Activated CD4-positive, alpha-beta T cell treated with anti-CD3 and anti-CD28 coated beads, Interleukin-2, Interleukin-4, amounts not matched to agents 100 ng/mL and 50 ng/mL, durations not matched to agents 16 hours and 8 hours (primary cell): ENCODE results near the gene TTLL5.
A peak's percentile ranks its signal among the peaks of the same experiment; 100 is the strongest.

ENCODE experiments used
- DNase-seq: peaks from one replicate; pipeline ENCODE4 v3.0.0-alpha.2; 2020; ENCODE audit warnings: low spot score

The TTLL5 gene

DNA sequence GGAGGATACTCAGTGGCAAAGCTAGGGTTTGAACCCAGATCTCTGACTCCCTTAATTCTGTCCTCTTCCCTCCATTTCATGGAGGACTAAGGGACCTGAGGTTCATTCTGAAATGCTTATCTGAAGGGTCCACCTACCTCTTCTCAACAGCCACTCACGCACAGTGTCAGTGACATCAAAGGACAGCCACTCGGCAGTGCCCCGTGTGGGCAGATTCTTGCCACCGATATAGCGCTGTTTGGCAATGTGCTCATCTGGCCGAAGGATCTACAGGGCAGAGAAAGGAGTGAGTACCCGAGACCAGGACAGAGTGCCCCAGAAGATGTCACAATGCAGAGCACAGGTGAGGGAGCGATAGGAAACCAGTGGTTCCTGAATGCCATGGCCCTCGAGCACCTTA is 309.9 kb downstream of the TTLL5 start:
- DNase-seq: no peak

GRCh38 chr14:75971509-75971908 is 310.5 kb downstream of the TTLL5 start:
- no peak for DNase-seq

GRCh38 chr14:75972801-75973421 is 311.9 kb downstream of the TTLL5 start:
- DNase-seq: no peak

DNA sequence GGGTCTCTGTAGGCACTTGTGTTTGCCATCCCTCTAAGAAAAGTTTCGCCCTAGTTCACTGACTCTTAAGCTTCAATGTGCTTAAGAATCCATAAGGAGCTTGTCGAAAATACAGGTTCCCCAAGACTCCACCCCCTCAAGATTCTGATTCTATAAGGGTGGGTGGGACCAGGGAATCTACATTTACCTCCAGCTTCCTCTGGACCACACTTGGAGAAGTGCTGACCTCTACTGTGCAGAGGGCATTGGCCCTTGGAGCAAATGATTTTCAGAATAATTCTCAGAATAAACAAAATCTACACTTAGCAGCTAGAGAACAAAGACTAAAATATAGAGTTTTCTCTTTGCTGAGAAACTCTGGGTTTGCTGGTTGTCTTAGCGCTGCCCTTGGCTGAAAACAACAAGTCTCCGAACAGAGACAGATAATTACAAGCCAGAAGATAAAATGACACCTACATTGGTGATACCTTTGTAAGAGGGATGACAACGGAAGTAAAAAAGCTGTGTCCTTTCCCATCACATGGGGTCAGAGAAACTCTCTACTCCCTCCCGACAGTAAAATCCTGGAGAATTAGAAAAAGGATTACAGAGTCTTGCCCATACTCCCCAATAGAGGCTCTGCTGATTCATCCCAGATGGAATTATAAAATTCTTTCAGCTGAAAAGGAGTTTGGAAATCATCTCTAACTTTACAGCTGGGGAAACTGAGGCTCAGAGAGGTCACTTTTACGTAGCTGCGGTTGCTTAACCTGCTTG is 316.0 kb downstream of the TTLL5 start:
- DNase-seq: no peak

GRCh38 chr14:75977582-75977943 is 316.5 kb downstream of the TTLL5 start:
- DNase-seq: no peak

DNA sequence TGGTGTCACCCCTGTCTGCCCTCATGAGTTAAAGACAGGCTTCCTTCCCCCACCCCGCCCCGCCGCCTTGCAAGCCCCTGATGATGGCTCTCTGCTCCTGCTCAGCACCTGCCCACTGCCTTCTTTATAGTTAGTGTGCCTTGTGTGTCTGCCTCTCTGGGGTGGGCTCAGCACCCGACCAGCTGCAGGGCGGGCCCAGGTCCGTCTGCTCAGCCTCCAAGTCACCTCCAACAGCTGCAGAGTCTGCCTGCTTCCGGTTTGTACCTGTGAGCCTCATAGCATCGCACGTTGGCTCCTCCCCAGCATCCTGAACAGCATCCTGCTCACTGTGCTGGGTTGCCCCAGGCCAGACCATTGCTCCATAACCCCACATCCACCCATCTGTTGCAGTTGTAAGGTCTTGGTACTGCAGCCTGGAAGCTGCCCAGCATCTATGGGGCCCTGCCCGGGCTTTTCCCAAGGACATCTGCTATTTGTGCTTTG is 317.2 kb downstream of the TTLL5 start:
- DNase-seq: no peak

DNA sequence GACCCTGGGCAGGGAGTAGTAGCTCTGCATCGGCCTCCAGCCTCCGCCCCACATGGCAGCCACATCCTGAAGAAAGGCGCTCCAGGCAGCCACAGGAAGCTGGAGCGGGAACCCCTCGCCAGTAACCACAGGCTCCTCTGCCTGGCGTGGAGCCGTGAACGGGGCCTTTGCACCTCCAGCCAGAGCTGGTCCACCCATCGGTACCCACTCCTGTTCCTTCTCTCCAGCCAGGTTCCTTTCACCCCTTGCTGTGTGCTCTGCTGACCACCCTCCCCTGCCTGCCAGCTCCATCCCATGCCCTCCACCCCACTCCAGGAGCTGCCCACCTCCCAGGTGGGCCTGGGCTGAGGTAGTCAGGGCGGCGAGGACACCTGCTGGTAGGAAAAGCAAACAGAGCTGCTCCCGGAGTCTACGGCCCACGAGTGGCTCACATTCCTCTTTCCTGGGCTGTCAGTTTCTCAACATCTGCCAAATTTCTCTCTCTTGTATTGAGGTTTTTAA is 318.1 kb downstream of the TTLL5 start:
- DNase-seq: peak; percentile 9

GRCh38 chr14:75979648-75980565 is 318.9 kb downstream of the TTLL5 start:
- DNase-seq: no peak

DNA sequence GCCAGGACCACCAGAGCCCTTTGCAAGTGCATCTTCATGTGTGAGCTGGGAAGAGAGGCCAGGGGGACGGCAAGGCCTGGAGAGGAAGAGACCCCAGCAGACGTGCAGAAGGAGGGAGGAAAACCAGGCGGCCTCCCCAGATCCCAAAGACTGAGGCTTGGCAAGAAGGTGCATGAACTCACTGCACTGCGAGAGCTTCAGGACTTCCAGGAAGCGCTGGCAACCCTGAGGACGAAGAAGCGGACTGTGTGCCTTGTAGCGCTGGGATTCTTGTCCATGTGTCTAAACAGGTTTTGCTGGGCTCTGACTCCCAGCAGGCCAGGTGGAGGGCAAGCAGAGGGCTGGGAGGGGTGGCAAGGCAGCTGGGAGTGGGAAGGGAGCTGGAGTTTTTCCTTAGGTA is 319.8 kb downstream of the TTLL5 start:
- no peak for DNase-seq

DNA sequence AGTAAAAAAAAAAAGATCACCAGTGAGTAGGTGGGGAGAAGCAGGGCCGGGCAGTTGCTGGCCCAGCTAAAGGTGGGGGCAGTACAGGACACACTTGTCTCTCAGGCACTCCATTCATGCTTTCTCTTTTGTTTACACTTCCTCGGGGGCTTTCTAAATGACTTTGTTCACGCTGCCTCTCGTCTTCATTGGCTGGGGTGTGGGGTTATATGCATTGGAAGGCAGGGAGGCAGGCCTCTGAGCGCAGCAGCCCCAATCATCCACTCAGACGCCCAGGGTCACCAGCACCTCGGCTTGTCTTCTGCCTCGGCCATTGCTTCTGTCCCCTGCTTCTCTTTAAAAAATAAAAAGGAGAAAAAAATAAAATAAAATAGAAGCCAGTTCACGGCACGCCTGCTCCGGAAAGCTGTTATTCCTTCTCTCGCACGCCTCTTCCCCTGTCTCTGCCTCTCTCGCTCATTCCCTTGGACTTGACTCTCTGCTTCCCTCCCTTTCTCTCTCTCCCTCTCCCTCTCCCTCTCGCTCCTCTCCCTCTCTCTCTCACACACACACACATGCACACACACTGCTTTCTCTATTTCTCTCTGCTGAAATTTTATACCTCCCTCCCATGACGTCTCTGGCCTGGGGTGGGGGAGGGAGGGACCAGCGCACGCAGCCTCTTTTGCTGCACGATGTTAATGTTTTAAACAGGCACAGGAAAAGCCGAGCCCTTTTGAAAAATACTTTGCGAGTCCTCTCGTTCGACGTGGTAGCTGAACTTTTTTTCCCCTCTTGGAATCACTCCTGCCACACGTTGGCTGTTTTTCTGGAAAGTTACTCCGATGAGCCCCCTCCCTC is 320.6 kb downstream of the TTLL5 start, which contains the start of gene TGFB3:
TGFB3 (minus strand) TSS at position 570 of the 840 bp plus-strand sequence. CDS start 1,102 bp downstream, outside the sequence.
- peak; percentile 71 for DNase-seq

- peak; percentile 82 for DNase-seq
Measured at GRCh38 chr14:75982266-75983018, 321.4 kb downstream of the TTLL5 start.

DNA sequence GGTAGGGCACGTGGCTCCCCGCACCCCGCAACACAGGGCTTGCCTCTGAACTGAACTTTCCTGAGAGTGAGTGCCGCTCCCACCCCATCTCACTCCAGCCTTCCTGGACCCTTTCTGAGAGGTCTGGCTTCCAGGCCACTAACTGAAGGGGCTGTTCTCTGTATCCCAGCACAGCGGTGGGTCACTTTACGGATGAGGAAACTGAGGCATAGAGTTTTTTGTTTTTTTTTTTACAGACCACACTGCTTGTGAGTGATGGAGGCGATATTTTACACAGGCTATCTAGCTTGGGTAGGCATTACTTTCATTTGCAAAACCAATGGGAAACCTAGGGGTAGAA is 321.9 kb downstream of the TTLL5 start:
- DNase-seq: no peak

- no peak for DNase-seq
Measured at GRCh38 chr14:75984674-75985073, 323.6 kb downstream of the TTLL5 start.

DNA sequence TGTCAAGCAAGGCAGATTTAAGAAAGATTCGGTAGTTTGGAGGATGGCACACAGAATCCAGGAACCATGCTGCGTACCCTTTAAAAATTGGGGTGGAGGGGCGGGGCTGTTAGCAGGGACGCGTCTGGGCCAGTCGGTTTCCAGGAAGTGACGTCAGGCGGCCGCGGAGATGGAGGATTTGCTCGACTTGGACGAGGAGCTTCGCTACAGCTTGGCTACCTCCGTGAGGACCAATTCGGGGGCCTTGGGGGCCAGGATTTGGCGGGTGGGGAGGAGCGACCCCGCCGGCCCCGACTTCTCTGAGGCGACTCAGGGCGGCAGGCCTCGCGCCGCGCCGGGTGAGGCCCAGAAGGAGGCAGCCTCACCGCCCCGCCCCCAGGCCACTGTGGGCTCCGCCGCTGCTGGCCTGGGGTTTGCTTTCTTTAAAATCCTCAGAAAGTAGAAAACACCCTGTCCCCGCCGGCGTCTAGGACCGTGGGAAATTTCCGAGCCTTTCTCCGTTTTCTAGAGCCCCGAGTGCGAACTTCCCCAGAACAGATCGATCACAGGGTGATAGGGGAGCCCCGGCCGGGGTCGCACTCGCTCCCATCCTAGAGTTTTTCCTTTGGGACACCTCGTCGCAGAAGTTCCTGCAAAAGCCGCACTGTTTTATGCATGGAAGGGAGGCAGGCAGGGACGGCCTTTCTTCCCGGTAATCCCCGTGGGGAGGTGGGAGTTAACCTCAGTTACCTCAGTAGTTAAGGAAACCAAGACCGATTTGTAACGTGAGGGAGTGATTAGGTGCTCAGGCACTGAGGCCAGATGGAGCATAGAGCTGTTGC is 324.8 kb downstream of the TTLL5 start, which contains the start of gene IFT43:
IFT43 (plus strand) TSS at position 146 of the 821 bp plus-strand sequence; CDS start at position 170, 24 bp downstream.
- DNase-seq: peak; percentile 87

GRCh38 chr14:75986439-75986765 is 325.4 kb downstream of the TTLL5 start:
- no peak for DNase-seq

GRCh38 chr14:75987201-75987970 is 326.3 kb downstream of the TTLL5 start:
- DNase-seq: no peak

DNA sequence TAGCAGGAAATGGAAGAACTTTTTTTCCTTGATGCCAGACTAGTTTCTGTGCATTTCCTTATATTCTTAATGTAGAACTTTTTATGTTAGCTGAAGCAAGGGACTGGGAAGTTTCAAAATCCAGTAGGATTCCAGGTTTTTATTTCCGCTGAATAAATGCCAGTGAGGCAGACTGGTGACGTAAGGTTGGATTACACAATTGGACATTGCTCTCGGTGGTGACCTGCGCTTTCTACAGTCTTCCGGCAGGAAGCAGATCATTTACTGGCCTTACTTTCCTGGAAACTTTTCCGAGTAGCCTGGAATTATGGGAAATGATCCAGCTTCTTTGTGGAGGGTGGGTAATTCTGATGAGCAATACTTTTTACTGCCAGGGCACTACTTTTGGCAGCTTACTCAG is 328.1 kb downstream of the TTLL5 start:
- no peak for DNase-seq

DNA sequence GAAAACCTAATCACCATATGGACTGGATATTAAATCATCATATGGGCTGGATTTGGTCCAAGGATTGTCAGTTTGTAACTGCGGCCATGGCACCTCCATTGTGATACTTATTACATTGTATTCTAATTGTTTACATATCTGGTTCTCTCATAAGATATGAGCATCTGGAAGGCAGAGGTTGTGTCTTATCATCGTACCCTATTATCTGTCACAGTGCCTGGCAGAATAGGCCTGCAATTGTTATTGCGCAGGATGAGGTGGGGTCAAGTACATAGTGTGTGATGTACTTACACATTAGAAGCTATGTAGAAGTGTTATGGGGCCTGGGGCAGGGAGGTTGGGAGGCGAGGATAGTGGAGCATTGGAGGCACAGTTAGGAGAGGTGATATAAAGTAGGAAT is 329.3 kb downstream of the TTLL5 start:
- no peak for DNase-seq

GRCh38 chr14:75991753-75992152 is 330.7 kb downstream of the TTLL5 start:
- no peak for DNase-seq
